GM19351 (cell line): ENCODE measurements around the gene SETD7.
"Not testable (repeated sequence)": the region's sequence is repeated elsewhere in the genome, so short reads cannot be mapped to it uniquely, and the experiment has no call there.

Experiments used
- ATAC-seq: cut with Tn5 transposase; IDR thresholded peaks from one replicate; pipeline ENCODE4 v1.9.1; 2021; ENCODE audit warnings: mild to moderate bottlenecking, moderate library complexity; ENCODE audit not compliant: unreplicated experiment

The SETD7 gene

DNA sequence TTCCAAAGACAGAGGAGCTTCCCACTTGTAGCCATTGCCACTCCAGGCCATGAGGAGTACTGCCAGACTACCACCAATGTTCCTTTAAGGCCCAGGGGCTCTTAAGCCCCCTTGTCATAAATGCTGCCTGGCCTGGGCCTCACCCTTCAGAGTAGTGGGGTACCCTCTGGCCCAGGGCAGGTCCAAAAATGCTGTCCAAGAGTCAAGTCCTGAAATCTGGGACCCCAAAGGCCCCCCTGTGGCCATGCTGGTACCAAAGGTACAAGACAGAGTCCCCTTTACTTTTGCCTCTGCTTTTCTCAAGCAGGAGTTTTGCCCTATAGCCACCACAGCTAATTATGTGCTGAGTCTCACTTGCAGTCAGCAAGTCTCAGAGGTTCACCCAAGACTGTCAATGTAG lies 85.7 kb downstream of the SETD7 start:
- no peak for ATAC-seq

GRCh38 chr4:139469869-139470268 lies 86.2 kb downstream of the SETD7 start:
- no peak for ATAC-seq

GRCh38 chr4:139469216-139469615 lies 86.8 kb downstream of the SETD7 start:
- no peak for ATAC-seq

DNA sequence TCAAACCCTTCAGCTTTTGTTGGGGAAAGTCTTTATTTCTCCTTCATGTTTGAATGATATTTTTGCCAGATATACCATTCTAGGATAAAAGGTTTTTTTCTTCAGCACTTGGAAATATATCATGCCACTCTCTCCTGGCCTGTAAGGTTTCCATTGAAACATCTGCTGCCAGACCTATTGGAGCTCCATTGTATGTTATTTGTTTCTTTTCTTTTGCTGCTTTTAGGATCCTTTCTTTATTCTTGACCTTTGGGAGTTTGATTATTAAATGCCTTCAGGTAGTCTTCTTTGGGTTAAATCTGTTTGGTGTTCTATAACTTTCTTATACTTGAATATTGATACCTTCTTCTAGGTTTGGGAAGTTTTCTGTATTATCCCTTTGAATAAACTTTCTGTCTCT lies 87.3 kb downstream of the SETD7 start:
- ATAC-seq: not testable (repeated sequence)

DNA sequence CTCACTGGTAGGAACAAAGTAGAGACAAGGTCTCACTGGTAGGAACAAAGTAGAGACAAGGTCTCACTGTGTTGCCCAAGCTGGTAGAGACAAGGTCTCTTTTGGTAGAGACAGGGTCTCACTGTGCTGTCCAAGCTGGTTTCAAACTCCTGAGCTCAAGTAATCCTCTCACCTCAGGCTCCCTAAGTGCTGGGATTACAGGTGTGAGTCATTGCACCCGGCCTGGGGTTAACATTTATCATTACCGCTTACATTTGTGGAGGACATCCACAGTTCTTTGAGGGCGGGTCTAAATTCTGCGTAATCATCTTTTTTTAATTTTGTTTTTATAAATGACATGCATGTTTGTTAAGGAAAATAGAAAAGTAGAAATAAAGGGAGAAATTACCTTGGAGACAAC lies 90.1 kb downstream of the SETD7 start:
- ATAC-seq: no peak

- ATAC-seq: not testable (repeated sequence)
Measured at GRCh38 chr4:139464512-139464911, 91.5 kb downstream of the SETD7 start.

- no peak for ATAC-seq
Measured at GRCh38 chr4:139461022-139461628, 94.9 kb downstream of the SETD7 start.

- no peak for ATAC-seq
Measured at GRCh38 chr4:139460565-139460964, 95.5 kb downstream of the SETD7 start.

GRCh38 chr4:139458999-139459398 lies 97.0 kb downstream of the SETD7 start:
- no peak for ATAC-seq

DNA sequence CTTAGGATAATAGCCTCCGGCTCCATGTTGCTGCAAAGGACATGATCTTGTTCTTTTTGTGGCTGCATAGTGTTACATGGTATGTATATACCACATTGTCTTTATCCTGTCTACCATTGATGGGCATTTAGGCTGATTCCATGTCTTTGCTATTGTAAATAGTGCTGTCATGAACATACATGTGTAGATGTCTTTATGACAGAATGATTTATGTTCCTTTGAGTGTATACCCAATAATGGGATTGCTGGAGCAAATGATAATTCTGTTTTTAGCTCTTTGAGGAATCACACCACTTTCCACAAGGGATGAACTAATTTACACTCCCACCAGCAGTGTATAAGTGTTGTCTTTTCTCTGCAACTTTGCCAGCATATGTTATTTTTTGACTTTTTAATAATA lies 97.5 kb downstream of the SETD7 start:
- no peak for ATAC-seq

DNA sequence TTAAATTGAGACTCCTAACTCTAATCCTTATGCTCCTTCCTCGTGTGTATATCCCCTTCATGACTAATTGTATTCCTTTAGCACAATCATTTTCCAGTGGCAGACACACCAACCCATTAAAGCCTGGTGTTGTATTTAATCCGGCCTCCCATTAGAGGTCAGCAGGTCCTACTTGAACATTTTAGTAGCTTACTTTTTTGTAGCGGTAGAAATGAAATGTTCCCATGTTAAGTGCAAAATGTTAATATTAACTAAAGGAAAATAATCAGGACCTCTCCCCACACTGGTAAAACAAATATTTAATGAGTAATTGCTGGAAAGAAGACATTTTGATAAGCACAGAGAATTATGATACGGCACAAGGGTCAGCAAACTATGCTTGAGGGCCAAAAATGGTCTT lies 98.7 kb downstream of the SETD7 start:
- ATAC-seq: no peak

DNA sequence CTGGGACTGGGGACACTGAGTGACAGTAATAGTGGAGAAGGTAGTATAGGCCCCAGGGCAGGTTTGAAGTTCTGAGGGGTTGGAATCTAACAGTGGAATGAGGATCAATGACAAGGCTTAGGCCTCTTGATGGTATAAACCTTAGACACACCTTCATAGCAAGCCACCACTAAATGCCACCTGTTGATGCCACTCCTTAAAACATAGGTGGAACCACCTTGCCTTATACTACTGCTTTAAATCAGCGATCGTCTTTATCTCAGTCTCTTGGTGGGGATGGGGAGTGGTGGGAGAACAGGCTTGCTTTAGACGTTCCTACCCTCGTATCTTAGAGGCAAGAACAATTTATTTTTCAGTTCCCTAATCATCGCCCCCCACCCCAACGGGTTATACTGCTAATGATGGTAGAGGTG lies 100.9 kb downstream of the SETD7 start:
- no peak for ATAC-seq

DNA sequence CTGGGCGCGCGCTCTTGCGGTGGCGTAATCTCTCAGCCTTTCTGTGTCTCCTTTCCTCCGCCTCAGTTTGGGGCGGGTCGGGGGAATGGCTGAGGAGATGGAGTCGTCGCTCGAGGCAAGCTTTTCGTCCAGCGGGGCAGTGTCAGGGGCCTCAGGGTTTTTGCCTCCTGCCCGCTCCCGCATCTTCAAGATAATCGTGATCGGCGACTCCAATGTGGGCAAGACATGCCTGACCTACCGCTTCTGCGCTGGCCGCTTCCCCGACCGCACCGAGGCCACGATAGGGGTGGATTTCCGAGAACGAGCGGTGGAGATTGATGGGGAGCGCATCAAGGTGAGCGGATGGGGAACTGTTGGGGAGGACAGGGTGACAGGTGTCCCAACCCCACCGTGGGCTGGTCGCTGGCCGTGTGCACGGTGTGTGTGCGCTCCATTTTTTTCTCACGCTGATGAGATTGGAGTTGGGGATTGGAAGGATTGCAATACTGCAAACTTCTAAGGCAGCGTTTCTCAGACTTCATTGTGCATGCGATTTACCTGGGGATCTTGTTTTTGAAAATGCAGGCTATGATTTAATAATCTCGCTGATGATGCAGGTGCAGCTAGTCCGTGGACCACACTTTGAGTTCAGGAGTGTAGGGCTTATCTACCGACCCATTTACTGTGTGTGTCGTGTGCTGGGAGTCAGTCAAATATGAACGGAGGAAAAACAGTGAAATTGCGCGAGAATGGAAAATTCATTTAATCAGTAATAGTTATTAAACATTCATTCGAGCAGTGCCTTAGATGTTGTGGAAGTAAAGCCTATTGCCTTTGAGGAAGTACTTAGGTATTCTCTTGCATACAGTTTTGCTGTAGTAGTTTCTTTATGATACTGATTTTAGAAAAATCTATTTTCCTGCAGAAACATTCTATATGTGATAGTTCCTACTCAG lies 101.6 kb downstream of the SETD7 start, which contains the start of gene RAB33B:
Gene RAB33B, plus strand, starts transcription at position 11 of the 935 bp plus-strand sequence. Its CDS starts 75 bp downstream, at position 86.
- peak; percentile 11 for ATAC-seq

DNA sequence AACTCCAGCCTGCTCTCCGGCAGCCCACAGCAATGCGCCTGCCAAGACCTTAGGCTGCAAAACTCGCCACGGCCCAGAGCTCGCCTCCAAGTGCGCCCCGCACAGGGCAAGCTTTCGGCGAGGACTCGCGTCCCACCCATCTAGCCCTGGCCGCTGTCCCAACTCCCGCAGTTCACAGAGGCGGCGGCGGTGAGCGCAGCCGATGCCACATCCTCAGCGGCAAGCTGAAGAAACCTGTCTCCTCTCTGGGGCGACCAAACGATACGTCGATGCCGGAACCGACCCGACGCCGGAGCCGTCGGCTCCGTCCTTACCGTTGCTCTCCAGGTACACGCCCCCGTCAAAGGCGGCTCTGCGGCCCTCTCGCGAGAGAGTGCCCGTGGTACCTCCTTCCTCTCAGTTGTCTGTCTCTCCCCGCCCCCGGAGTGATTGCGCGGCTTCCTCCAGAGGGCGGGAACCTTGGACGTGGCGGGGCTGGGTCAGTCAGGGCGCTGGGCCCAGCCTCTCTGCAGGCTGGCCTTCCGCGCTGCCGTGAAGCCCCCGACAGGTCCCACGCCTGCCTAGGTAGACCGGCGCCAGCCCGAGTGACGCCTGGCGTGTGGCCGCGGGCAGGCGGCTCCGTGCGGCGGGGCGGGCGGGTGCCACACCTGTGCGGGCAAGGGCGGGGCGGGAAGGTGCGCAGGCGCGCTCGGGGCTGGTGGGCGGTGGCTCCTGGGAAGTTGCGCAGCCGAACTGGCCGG lies 102.5 kb downstream of the SETD7 start:
- ATAC-seq: peak; percentile 83

GRCh38 chr4:139453041-139453370 lies 103.0 kb downstream of the SETD7 start:
- peak; percentile 54 for ATAC-seq

DNA sequence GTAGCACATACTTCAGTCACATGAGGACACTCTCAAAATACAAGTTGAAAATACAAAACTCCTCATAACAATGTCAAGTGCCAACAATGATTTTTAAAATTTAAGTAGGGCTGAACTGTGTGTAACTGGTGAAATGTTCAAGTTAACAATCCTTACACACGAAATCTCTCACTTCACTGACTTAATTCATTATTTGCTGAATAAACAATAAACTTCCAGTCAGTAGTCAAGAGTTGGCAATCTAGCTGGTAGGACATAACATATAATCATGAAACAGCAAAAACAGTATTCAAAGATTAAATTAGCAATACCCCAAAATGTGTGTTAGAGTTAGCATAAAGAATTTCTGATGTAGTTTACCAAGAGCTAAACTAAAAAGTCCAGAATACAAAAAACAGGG lies 104.0 kb downstream of the SETD7 start:
- no peak for ATAC-seq

- ATAC-seq: no peak
Measured at GRCh38 chr4:139450586-139450985, 105.4 kb downstream of the SETD7 start.

DNA sequence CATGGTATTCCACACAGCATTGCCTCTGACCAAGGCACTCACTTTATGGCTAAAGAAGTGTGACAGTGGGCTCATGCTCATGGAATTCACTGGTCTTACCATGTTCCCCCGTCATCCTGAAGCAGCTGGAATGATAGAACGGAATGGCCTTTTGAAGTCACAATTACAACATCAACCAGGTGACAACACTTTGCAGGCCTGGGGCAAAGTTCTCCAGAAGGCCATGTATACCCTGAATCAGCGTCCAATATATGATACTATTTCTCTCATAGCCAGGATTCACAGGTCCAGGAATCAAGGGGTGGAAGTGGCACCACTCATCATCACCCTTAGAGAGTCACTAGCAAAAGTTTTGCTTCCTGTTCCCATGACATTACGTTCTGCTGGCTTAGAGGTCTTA lies 108.9 kb downstream of the SETD7 start:
- not testable (repeated sequence) for ATAC-seq
